Measurements from ENCODE around the gene RFX3. TPM values are rescaled to one million over a fixed set of nuclear protein-coding genes. Genes with fewer than 3 reads are reported as not detected.

RFX3 gene
- total and polyA plus RNA-seq, 2 experiments from 2014 or later = 5.8 to 7.9 TPM

- Histone ChIP-seq H3K27ac (no peak overlapping the region), H2AFZ (no peak overlapping the region), H4K20me1 (ENCODE audit: insufficient read depth, poor library complexity, severe bottlenecking) (no peaks in the 10 kb centered on the region), H3K4me3 (no peak overlapping the region), H3K9me3 (ENCODE audit: low read depth) (no peaks in the 10 kb centered on the region), H3K4me2 (no peak overlapping the region), H3K9me2 (replicated peaks; ENCODE audit: insufficient read depth) (no peaks in the 10 kb centered on the region), H3K79me2 (no peaks in the 10 kb centered on the region), H3K27me3 (no peaks in the 10 kb centered on the region), H3K36me3 (replicated peaks; ENCODE audit: insufficient read depth, low read depth) (peaks cover 3% of the 10 kb centered on the region), H3K4me1 (ENCODE audit: insufficient read depth) (no peaks in the 10 kb centered on the region)
- no peak for DNase-seq (ENCODE audit: low spot score)
- 88% methylated on average over 1 of the region's 1 CpG for WGBS (ENCODE audit: low lambda C conversion rate, missing lambda C conversion rate)
- no peak for TF ChIP-seq EZH2phosphoT487 (IDR thresholded peaks at IDR 0.05; ENCODE audit: low read depth, severe bottlenecking, unreplicated experiment)
- TF ChIP-seq CTCF (IDR thresholded peaks at IDR 0.05; ENCODE audit: poor library complexity) = no peak
- no peak for TF ChIP-seq EZH2 (IDR thresholded peaks at IDR 0.05; ENCODE audit: borderline replicate concordance)
These were observed 47.2 kb downstream of the RFX3 start for GRCh38 chr9:3478549-3478953.

- Histone ChIP-seq H3K27me3 (no peaks in the 10 kb centered on the region), H2AFZ (no peak overlapping the region), H3K4me2 (no peak overlapping the region), H3K9me2 (replicated peaks; ENCODE audit: insufficient read depth) (no peaks in the 10 kb centered on the region), H3K9me3 (ENCODE audit: low read depth) (no peaks in the 10 kb centered on the region), H3K79me2 (no peaks in the 10 kb centered on the region), H3K4me3 (no peak overlapping the region), H3K4me1 (ENCODE audit: insufficient read depth) (no peaks in the 10 kb centered on the region), H4K20me1 (ENCODE audit: insufficient read depth, poor library complexity, severe bottlenecking) (no peaks in the 10 kb centered on the region), H3K27ac (no peak overlapping the region), H3K36me3 (replicated peaks; ENCODE audit: insufficient read depth, low read depth) (peaks cover 3% of the 10 kb centered on the region)
- DNase-seq (ENCODE audit: low spot score) = no peak
- WGBS (ENCODE audit: low lambda C conversion rate, missing lambda C conversion rate) = 89% methylated on average over 4 of the region's 4 CpGs
- TF ChIP-seq EZH2 (IDR thresholded peaks at IDR 0.05; ENCODE audit: borderline replicate concordance) = no peak
- no peak for TF ChIP-seq CTCF (IDR thresholded peaks at IDR 0.05; ENCODE audit: poor library complexity)
- TF ChIP-seq EZH2phosphoT487 (IDR thresholded peaks at IDR 0.05; ENCODE audit: low read depth, severe bottlenecking, unreplicated experiment) = no peak
These were observed 48.5 kb downstream of the RFX3 start for GRCh38 chr9:3477236-3477834.

GRCh38 chr9:3475300-3476020, 50.3 kb downstream of the RFX3 start:
- H3K36me3 ChIP-seq (replicated peaks; ENCODE audit: insufficient read depth, low read depth) = peaks cover 3% of the 10 kb centered on the region
- no peak overlapping the region for H3K27ac ChIP-seq
- no peaks in the 10 kb centered on the region for H3K27me3 ChIP-seq
- WGBS (ENCODE audit: low lambda C conversion rate, missing lambda C conversion rate) = 97% methylated on average over 14 of the region's 14 CpGs
- H3K9me2 ChIP-seq (replicated peaks; ENCODE audit: insufficient read depth) = no peaks in the 10 kb centered on the region
- no peak overlapping the region for H3K4me2 ChIP-seq
- no peak overlapping the region for H3K4me3 ChIP-seq
- no peaks in the 10 kb centered on the region for H3K79me2 ChIP-seq
- no peaks in the 10 kb centered on the region for H3K9me3 ChIP-seq (ENCODE audit: low read depth)
- no peak overlapping the region for H2AFZ ChIP-seq
- no peak for TF ChIP-seq CTCF (IDR thresholded peaks at IDR 0.05; ENCODE audit: poor library complexity)
- TF ChIP-seq EZH2phosphoT487 (IDR thresholded peaks at IDR 0.05; ENCODE audit: low read depth, severe bottlenecking, unreplicated experiment) = no peak
- no peak for TF ChIP-seq EZH2 (IDR thresholded peaks at IDR 0.05; ENCODE audit: borderline replicate concordance)
- H4K20me1 ChIP-seq (ENCODE audit: insufficient read depth, poor library complexity, severe bottlenecking) = no peaks in the 10 kb centered on the region
- no peaks in the 10 kb centered on the region for H3K4me1 ChIP-seq (ENCODE audit: insufficient read depth)
- no peak for DNase-seq (ENCODE audit: low spot score)
